ENCODE results near the gene SEC23IP.
A peak's percentile ranks its signal among the peaks of the same experiment; 100 is the strongest.

The SEC23IP gene

DNA sequence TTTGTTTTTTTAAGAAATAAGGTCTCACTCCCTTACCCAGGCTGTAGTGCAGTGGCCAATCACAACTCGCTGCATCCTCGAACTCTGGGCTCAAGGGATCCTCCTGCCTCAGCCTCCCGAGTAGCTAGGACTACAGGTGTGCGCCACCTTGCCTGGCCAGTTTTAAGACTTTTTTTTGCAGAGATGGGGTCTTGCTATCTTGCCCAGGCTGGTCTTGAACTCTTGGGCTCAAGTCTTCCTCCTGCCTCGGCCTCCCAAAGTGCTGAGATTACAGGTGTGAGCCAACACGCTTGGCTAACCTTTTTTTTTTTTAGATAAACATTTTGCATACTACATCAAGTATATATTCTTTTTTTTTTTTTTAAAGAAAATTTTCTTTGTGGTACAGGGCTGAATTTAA lies 18.2 kb downstream of the SEC23IP start:
- Histone ChIP-seq H3K9me3 (ENCODE audit: control insufficient read depth, insufficient read depth, low read depth, low read length) (no peaks in the 10 kb centered on the region), H3K4me1 (ENCODE audit: control insufficient read depth, insufficient read depth, low read length) (no peaks in the 10 kb centered on the region), H3K27ac (ENCODE audit: extremely low read depth, low read depth, low read length) (no peak overlapping the region), H3K36me3 (ENCODE audit: control insufficient read depth in 2 of 2, insufficient read depth in 1 of 2, low read length in 2 of 2) (peaks cover 66 to 83% of the 10 kb centered on the region in 2 experiments), H3K4me3 (ENCODE audit: low read depth, low read length) (no peak overlapping the region)
- POLR2A ChIA-PET = no interaction called here
- CTCF ChIA-PET = interaction anchor here (1.3 kb wide), 1 partner anchor 51 kb away, joined by 3 read pairs; no protein-coding TSS in a partner anchor
- TF ChIP-seq ZBTB21 (tag by site-specific recombination; IDR thresholded peaks at IDR 0.05) = no peak
- no peak for TF ChIP-seq ZNF529 (tag by site-specific recombination; IDR thresholded peaks at IDR 0.05; ENCODE audit: insufficient replicate concordance)
- TF ChIP-seq, protein P1, sequence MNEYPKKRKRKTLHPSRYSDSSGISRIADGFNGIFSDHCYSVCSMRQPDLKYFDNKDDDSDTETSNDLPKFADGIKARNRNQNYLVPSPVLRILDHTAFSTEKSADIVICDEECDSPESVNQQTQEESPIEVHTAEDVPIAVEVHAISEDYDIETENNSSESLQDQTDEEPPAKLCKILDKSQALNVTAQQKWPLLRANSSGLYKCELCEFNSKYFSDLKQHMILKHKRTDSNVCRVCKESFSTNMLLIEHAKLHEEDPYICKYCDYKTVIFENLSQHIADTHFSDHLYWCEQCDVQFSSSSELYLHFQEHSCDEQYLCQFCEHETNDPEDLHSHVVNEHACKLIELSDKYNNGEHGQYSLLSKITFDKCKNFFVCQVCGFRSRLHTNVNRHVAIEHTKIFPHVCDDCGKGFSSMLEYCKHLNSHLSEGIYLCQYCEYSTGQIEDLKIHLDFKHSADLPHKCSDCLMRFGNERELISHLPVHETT (tag by site-specific recombination; IDR thresholded peaks at IDR 0.05) = no peak
- no peak for TF ChIP-seq KLF8 (tag by site-specific recombination; IDR thresholded peaks at IDR 0.05)
- peak; percentile 68 for TF ChIP-seq ZNF121 (tag by site-specific recombination; IDR thresholded peaks at IDR 0.05)
- TF ChIP-seq, protein P2, sequence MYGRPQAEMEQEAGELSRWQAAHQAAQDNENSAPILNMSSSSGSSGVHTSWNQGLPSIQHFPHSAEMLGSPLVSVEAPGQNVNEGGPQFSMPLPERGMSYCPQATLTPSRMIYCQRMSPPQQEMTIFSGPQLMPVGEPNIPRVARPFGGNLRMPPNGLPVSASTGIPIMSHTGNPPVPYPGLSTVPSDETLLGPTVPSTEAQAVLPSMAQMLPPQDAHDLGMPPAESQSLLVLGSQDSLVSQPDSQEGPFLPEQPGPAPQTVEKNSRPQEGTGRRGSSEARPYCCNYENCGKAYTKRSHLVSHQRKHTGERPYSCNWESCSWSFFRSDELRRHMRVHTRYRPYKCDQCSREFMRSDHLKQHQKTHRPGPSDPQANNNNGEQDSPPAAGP (tag by site-specific recombination; IDR thresholded peaks at IDR 0.05) = no peak
- TF ChIP-seq ZNF747 (tag by site-specific recombination; IDR thresholded peaks at IDR 0.05) = no peak

DNA sequence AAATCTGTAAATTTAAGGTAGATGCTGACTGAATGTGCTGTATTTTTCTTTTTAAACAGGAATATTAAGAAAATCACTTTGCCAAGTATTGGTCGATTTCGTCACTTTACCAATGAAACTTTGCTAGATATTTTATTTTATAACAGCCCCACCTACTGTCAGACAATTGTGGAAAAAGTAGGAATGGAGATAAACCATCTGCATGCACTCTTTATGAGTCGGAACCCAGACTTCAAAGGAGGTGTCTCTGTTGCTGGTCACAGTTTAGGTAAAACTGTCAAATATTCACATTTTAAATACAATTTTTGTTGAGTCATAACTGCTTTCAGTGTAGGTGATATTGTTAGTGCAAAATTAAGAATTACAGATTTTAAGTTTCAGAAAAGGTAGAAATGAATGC lies 25.2 kb downstream of the SEC23IP start:
- no peaks in the 10 kb centered on the region for H3K9me3 ChIP-seq (ENCODE audit: control insufficient read depth, insufficient read depth, low read depth, low read length)
- no peak overlapping the region for H3K27ac ChIP-seq (ENCODE audit: extremely low read depth, low read depth, low read length)
- no peak for TF ChIP-seq ZNF777 (tag by site-specific recombination; IDR thresholded peaks at IDR 0.05; ENCODE audit: borderline replicate concordance)
- no peak for TF ChIP-seq ZNF621 (tag by site-specific recombination; IDR thresholded peaks at IDR 0.05)
- no peak for TF ChIP-seq ZNF2 (tag by site-specific recombination; IDR thresholded peaks at IDR 0.05)
- TF ChIP-seq, protein P3, sequence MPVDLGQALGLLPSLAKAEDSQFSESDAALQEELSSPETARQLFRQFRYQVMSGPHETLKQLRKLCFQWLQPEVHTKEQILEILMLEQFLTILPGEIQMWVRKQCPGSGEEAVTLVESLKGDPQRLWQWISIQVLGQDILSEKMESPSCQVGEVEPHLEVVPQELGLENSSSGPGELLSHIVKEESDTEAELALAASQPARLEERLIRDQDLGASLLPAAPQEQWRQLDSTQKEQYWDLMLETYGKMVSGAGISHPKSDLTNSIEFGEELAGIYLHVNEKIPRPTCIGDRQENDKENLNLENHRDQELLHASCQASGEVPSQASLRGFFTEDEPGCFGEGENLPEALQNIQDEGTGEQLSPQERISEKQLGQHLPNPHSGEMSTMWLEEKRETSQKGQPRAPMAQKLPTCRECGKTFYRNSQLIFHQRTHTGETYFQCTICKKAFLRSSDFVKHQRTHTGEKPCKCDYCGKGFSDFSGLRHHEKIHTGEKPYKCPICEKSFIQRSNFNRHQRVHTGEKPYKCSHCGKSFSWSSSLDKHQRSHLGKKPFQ (tag by site-specific recombination; IDR thresholded peaks at IDR 0.05) = no peak
- no peak for TF ChIP-seq ZNF112 (tag by site-specific recombination; IDR thresholded peaks at IDR 0.05)
- TF ChIP-seq ZEB2 (tag by site-specific recombination; IDR thresholded peaks at IDR 0.05) = no peak
- TF ChIP-seq ZNF514 (tag by site-specific recombination; IDR thresholded peaks at IDR 0.05) = no peak
- no peak for TF ChIP-seq ZFP69B (tag by site-specific recombination; IDR thresholded peaks at IDR 0.05)
- no peak for TF ChIP-seq ZNF623 (tag by site-specific recombination; IDR thresholded peaks at IDR 0.05)
- no peak for TF ChIP-seq ZBTB1 (tag by site-specific recombination; IDR thresholded peaks at IDR 0.05)
- TF ChIP-seq, protein P4, sequence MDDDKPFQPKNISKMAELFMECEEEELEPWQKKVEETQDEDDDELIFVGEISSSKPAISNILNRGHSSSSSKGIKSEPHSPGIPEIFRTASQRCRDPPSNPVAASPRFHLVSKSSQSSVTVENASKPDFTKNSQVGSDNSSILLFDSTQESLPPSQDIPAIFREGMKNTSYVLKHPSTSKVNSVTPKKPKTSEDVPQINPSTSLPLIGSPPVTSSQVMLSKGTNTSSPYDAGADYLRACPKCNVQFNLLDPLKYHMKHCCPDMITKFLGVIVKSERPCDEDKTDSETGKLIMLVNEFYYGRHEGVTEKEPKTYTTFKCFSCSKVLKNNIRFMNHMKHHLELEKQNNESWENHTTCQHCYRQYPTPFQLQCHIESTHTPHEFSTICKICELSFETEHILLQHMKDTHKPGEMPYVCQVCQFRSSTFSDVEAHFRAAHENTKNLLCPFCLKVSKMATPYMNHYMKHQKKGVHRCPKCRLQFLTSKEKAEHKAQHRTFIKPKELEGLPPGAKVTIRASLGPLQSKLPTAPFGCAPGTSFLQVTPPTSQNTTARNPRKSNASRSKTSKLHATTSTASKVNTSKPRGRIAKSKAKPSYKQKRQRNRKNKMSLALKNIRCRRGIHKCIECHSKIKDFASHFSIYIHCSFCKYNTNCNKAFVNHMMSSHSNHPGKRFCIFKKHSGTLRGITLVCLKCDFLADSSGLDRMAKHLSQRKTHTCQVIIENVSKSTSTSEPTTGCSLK (tag by site-specific recombination; IDR thresholded peaks at IDR 0.05) = no peak
- no peak for TF ChIP-seq KLF9 (tag by site-specific recombination; IDR thresholded peaks at IDR 0.05; ENCODE audit: low read depth)
- no peak for TF ChIP-seq EGR2 (tag by site-specific recombination; IDR thresholded peaks at IDR 0.05; ENCODE audit: low read depth)
- TF ChIP-seq, protein P5, sequence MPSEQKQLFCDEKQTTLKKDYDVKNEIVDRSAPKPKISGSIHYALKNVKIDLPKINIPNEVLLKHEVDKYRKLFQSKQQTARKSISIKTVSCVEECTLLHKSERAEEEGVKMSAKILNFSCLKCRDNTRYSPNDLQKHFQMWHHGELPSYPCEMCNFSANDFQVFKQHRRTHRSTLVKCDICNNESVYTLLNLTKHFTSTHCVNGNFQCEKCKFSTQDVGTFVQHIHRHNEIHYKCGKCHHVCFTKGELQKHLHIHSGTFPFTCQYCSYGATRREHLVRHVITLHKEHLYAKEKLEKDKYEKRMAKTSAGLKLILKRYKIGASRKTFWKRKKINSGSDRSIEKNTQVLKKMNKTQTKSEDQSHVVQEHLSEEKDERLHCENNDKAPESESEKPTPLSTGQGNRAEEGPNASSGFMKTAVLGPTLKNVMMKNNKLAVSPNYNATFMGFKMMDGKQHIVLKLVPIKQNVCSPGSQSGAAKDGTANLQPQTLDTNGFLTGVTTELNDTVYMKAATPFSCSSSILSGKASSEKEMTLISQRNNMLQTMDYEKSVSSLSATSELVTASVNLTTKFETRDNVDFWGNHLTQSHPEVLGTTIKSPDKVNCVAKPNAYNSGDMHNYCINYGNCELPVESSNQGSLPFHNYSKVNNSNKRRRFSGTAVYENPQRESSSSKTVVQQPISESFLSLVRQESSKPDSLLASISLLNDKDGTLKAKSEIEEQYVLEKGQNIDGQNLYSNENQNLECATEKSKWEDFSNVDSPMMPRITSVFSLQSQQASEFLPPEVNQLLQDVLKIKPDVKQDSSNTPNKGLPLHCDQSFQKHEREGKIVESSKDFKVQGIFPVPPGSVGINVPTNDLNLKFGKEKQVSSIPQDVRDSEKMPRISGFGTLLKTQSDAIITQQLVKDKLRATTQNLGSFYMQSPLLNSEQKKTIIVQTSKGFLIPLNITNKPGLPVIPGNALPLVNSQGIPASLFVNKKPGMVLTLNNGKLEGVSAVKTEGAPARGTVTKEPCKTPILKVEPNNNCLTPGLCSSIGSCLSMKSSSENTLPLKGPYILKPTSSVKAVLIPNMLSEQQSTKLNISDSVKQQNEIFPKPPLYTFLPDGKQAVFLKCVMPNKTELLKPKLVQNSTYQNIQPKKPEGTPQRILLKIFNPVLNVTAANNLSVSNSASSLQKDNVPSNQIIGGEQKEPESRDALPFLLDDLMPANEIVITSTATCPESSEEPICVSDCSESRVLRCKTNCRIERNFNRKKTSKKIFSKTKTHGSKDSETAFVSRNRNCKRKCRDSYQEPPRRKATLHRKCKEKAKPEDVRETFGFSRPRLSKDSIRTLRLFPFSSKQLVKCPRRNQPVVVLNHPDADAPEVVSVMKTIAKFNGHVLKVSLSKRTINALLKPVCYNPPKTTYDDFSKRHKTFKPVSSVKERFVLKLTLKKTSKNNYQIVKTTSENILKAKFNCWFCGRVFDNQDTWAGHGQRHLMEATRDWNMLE (tag by site-specific recombination; conservative IDR thresholded peaks at IDR 0.05; ENCODE audit: low read depth) = no peak
- TF ChIP-seq ZNF555 (tag by site-specific recombination; conservative IDR thresholded peaks at IDR 0.05) = no peak
- no peak for TF ChIP-seq ZNF324 (tag by site-specific recombination; IDR thresholded peaks at IDR 0.05)
- TF ChIP-seq ZNF664 (tag by site-specific recombination; IDR thresholded peaks at IDR 0.05) = no peak
- no peak for TF ChIP-seq ZSCAN30 (tag by site-specific recombination; IDR thresholded peaks at IDR 0.05)
- CTCF ChIA-PET = interaction anchor here (1.2 to 1.8 kb wide), 2 partner anchors 58 to 167 kb away, joined by 3 to 4 read pairs; no protein-coding TSS in a partner anchor
- no peak overlapping the region for H3K4me3 ChIP-seq (ENCODE audit: low read depth, low read length)
- POLR2A ChIA-PET = no interaction called here
- peaks cover 70 to 91% of the 10 kb centered on the region in 2 experiments for H3K36me3 ChIP-seq (ENCODE audit: control insufficient read depth in 2 of 2, insufficient read depth in 1 of 2, low read length in 2 of 2)
- no peaks in the 10 kb centered on the region for H3K4me1 ChIP-seq (ENCODE audit: control insufficient read depth, insufficient read depth, low read length)
